Stimulated activated CD8-positive, alpha-beta memory T cell treated with anti-CD3 and anti-CD28 coated beads, Interleukin-2, amount 100 ng/mL, for 48 hours (primary cell): ENCODE measurements around the gene SLC9A5.

Experiments used
- DNase-seq, 2 donors: peaks; one replicate each; pipeline ENCODE4 v3.0.0-alpha.2; 2020; ENCODE audit warnings: low read depth in 2 of 2

Gene SLC9A5

DNA sequence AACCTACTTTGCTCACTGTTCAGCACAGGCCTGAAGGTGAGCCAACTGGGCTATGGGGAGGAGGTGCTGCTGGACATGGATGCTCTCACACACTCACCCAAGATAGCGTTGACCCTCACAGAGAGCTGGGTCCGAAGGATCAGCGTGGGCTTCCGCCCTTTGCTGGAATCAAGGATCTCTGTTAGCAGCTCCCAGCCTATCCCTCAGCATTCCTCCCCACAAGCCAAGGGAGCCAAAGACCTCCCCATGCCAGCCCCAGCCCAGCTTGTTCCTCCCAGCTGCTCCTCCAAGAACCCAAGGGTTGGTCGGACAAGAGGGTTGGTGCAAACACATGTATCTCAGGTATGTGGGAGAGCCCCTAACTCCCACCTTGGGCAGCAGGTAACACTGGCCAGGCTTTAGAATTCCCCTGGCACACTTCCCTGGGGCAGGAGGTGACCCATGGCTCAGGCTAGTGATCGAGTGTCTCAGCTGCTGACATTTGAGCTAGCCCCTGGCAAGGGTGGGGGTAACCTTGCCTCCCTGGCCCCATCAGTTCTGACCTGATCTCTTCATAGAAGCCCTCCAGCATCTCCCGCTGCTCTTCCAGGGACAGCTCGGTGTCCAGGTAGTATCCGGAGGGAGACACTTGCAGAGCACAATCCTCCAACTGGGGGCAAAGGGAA, 9.8 kb upstream of the SLC9A5 start:
- no peak for DNase-seq

DNA sequence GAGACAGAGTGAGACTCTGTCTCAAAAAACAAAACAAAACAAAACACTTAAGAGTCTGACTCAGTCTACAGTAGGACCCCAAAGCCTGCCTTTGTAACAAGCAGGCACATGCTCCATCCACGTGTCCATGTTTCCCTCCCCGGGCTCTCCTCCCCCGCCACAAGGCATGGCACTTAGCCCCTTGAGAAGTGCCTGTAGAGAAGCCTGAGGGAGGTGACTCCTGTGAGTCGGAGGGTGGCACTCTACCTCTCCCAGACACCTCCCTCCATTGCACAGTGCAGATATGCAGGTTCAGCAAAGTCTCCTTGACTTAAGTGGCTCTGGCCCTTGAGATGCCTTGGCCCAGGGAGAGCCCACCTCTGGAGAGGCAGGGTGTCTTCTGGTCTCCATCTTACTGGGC, 8.3 kb upstream of the SLC9A5 start:
- DNase-seq: no peak

DNA sequence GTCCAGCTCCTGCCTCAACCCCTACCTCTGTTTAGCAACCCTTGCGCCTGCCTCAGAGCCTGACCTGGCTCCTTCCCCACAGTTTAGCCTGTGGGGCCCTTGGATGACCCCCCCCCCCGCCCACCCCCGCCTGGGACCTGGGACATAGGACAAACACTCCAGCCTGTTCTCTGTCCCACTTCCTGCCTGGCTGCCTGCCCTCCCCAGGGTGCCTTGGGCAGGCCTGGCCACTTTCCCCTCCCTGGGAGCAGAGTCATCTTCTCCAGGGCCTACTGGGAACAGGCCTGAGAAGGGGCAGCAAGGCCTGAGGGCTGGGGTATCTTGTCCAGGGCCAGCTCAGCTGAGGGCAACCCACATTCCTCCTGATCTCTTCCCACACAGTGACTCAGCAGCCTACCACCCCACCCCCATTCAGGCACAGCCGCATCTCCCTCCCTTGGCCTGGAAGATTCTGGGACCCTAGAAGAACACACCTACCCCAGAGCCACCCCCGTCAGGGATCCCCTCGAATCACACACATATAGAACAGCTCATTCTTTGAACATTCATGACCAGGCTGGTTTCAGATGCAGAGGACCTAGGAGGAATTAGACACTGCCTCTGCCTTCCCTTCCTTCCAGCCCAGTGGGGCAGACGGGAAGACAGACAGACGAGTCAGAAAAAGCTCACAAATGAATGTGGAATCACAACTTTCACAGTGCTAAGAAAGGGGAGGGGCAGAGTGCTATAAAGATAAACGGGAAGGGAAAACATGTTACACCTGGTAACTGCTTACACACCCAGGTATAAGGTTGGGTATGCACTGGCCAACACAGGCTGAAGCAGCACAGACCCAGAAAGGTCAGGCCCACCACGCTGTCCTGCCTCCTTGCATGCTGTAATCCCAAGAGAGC, 7.5 kb upstream of the SLC9A5 start:
- no peak for DNase-seq

DNA sequence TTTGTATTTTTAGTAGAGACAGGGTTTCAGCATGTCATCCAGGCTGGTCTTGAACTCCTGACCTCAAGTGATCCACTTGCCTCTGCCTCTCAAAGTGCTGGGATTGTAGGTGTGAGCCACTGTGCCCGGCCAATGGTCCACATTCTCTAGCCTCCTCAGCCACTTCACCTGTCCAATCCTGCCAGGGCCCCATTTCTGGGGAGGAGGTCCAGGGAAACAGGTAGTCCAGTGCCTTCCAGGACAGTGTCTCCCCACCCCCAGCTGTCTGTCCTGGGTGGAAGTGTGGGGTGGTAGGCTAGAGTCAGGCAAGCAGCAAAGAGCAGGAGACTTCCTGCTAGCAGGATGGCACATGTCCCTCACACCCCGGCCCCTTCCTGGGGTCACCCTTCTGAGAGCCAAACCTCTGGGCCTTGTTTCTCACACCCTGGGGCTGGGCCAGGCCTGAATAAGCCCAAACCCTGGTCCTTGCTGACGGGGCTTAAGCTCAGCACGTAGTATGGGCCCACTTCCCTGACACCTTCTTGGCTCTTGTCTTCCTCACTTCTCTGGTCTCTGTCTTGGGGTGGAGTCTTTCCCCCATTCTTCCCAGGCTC, 6.5 kb upstream of the SLC9A5 start:
- no peak for DNase-seq

DNA sequence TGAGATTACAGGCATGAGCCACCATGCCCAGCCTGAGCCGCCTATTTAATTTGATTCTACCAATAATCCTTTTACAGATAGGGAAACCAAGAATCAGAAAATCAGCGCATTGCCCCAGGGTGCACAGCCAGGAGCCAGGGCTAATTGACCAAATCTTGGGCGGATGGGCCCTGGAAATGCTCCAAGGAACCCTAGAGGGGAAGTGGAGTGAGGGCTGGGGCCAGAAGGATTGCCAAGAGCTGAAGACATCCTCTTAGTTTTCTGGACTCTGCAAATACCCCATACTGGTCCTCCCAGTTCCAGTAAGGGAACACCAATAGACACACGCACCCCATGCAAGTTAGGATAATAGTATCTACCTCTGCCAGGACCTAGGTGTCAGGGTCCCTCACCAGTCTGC, 5.3 kb upstream of the SLC9A5 start:
- no peak for DNase-seq

DNA sequence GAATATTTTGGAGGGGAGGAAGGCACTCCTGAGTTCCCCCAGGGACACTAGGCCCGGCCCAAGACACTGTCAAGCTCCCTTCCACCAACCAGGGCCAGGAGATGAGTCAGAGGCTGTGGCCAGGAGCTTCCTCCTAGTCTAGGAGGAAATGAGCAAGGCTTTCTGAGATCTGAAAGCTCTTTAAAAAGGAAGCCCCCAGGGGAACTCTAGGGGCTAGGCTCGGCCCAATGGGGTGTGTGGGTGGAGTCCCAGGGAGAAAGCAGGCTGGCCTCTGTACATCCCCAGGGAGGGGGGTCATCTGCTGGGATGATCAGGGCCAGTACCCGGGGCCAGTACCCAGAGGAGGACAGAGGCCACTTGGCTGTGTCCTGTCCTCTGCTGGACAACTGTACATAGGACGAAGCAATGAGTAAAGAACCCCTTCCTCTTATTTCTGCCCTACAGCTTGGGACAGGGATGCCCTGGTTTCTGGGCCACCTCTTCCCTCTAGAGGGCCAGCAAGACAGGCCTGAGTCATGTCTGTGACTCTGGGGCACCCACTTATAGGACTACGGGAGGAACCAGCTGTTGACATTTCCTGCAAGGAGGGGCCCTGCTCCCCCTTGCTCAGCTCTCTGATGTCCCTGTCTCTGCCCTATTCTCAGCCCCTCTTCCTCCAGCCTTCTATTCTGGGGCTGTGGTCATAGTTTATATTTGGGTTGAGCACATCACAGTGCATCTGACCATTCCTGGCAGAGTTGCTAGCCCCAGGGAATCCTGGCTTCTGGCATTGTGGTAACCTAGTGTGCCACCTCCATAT, 4.2 kb upstream of the SLC9A5 start:
- peak; percentile 69 to 72 for DNase-seq

DNA sequence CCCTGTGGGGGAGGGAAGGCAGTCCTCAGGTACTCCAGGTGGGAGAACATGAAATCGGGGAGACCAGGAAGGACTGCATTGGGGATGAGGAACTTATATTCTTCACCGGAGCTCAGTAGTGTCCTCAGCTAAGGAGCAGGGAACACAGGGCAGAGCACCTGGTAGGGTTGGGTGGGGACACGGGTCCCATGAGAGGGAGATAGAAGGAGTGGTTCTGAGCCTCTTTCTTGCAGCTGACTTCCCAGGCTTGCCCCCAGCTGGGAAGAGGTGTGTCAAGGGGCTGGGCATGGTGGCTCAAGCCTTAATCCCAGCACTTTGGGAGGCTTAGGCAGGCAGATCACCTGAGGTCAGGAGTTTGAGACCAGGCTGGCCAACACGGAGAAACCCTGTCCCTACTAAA, 3.6 kb upstream of the SLC9A5 start:
- DNase-seq: no peak

DNA sequence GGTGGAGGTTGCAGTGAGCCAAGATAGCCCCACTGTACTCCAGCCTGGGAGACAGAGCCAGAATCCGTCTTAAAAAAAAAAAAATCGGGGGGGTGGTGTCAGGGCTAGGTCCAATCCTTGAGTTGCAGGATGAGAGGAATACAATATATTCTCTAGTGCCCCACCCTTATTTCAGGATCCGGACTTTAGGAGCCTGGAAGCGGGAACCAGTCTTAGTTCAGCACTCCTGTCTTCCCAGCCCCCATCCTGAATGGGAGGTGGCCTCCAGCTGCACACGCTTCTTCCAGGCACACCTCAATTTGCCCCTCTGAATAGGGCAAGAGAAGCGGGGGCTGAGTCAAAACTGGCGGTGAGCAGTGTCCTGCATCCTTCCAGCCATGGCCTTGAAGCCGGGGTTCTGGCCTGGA, 3.1 kb upstream of the SLC9A5 start:
- DNase-seq: no peak

DNA sequence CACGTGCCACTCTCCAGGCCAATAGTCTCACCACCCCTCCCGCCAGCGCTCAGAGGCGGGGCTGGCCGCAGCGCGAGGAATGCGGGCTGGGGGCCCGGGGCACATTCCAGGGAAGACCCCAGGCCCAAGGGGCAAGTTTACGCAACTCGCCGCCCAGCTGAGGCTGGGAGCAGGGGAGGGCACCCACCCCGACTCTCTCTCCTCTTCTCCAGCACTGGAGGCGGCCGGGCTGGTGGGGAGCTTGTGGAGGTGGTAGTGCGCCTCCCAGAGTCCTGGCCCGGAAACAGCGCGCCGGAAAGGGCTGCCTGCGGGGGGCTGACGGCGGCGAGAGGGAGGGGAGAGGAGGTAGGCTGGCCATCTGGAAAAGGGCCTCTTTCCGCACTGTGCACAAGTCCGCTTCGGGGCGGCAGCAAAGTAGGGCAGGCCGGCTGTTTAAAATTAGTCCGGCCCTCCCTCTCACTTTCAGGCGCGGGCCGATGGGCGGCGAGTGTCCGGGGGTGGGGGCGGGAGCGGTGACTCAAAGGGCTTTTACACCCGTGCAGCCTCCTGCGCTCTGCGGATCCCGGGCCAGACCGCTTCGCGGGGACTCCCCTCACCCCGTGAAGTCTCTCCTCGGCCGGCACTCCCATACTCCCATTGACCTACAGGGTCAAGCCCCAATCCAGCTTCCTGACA, 2.6 kb upstream of the SLC9A5 start:
- peak; percentile 54 to 60 for DNase-seq

DNA sequence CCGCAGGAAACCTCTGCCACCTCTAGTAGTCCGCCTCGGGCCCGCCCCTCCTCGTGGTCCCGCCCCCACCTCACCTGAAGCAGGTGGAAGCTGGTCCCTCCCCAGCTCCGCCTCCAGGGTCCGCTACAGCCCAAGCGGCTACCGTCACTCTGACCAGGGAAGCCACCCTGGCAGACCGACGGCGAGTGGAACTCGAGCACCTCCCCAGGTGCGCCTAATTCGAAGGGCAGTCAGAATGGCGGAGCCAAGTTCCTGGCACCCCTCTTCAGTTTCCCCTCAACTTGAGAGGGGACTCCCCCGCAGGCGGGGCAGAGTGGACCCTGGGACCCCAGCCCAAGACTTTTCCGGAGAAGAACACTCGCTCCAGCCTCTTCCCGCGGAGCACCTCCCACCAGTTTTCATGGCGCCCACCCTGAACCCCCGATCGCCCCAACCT, 2.0 kb upstream of the SLC9A5 start:
- DNase-seq: no peak

DNA sequence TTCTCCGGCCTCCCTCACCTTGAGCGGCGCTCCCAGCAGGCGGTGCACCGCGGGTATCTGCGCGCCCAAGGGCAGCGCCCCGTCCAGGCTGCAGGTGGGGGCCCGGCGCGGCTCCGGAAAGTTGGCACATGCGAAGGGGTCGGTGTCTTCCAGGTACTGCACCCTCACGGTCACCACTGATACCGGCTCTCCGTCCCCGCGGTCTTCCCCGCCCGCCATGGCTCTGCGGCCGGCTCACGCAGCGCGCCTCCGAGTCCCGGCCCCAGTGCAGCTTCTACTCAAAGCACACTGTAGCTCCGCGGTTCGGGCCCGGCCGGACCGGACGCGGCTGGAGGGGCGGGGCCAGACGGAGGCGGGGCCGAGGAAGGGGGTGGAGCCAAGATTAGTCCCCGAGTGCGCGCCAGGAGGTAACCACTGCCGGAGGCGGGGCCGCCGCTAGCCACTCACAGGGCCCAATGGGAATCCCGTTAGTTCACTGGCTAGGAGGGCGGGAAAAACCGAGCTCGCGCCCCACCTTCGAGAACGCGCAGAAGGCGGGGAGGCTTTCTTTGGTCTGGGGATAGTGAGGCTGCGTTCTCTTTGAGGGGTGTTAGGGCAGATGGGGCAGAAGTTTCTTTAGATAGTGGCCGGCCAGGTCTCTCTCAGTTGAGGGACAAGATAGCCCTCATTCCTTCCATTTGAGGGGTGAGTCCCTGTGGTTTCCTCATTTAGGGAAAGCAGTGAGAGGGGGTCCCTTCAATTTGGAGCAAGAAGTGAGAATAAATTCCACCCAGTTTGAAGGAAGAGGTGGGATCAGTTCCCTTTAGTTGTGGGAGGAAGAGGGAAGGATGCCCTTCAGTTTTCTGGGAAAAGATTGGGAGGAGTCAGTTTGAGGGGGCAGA, 1.3 kb upstream of the SLC9A5 start, which contains the start of gene FHOD1:
Gene FHOD1, minus strand, starts transcription at position 290 of the 881 bp plus-strand sequence. Its CDS starts 71 bp downstream, at position 219.
- peak; percentile 99 for DNase-seq

DNA sequence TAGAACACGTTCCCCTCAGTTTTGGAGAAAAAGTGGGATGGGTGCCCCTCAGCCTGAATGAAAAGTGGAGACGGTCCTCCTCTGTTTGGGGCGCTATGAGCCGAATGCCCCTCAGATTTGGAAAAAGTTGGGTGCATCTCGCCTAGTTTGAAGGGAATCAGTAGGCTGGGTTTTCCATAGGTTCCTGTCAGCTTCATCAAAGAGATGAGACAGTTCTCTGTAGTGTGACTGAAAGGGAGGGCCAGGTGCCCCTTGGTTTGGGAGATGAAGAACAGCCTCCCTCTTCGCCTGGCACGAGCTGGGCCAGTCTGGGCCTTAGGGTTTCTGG, 742 bp upstream of the SLC9A5 start:
- DNase-seq: no peak

DNA sequence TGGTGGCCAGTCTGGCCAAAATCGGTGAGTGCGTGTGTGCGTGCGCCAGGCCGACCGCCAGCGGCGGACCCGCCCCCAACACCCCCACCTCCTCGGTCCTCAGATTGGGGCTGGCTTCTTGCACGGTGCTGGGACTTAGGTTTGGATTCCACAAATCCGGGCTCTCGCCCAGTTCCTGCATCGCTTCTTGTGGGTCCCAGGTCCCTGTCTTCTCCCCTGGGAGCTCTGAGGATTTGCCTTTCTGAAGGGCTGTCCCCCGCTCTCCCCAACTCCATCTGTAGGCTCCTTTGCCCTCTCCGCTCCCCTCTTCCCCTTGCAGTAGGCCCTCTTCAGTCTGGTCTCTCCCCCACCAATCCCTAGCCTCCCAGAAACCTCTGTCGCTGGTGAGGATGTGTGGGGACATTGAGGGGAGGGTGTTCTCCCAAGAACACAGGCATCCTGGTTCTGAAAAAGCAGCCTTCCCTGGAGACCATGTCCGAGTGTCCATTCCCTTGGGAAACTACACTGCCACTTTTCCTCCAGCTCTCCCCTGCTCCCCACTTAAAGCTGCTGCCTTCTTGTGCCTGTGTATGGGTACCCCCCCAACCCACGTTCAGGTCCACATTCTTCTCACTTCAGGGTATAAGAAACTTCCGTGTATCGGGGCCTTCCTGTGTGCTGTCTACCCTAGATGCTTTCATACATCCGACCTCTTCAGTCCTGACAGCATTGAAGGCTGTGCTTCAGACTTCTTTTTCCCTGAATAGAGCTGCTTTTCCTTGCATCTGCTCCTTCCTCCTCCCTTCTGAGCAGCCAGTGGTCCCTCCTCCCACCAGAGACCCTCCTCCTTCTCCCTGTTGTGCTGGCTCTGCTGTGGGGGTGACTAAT, 632 bp downstream of the SLC9A5 start:
- DNase-seq: no peak

DNA sequence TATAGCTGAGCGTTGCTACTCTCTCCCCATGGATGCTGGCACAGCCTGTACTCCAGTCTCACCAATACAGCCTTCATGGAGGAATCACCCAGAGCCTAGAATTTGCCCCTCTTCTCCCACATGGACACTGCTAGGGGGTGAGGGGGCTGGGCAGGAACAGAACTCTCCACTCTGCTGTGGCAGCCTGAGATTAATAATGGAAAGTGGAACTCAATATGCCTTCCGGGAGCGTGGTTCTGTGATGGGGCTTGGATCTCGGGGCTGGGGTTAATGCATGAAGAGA, 1.2 kb downstream of the SLC9A5 start:
- no peak for DNase-seq

DNA sequence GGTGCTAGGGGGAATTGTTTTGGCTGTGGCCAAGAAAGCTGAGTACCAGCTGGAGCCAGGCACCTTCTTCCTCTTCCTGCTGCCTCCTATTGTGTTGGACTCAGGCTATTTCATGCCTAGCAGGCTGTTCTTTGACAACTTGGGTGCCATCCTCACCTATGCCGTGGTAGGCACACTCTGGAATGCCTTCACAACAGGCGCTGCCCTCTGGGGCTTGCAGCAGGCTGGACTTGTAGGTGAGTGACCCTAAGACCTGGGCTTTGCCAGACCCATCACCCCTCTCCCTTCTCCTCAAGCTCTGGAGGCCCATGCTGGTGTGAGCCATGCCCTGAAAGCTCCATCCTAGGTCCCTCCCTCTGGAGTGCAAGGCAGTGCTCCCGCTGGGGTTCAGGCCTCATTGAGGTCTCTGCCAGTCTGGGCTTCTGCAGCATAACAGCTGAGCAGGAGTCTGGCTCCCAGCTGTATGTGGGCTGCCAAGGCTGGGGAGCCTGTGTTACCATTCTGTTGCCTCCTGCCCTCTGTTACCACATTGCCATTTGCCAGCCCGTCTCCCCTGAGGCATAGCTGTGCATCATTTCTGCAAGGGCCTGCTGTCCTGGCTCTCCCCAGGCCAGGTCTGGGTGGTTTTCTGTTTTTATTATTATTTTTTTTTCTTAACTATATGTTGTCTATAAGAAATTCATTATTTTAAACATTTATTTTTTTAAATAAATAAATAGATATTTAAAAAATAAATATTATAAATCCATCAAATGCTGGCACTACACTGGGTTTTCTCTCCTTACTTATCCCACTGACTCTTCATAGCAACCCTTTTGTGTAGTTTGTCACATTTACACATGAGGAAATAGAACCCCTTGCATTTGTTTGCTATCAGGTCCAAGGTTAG, 4.1 kb downstream of the SLC9A5 start:
- DNase-seq: no peak

DNA sequence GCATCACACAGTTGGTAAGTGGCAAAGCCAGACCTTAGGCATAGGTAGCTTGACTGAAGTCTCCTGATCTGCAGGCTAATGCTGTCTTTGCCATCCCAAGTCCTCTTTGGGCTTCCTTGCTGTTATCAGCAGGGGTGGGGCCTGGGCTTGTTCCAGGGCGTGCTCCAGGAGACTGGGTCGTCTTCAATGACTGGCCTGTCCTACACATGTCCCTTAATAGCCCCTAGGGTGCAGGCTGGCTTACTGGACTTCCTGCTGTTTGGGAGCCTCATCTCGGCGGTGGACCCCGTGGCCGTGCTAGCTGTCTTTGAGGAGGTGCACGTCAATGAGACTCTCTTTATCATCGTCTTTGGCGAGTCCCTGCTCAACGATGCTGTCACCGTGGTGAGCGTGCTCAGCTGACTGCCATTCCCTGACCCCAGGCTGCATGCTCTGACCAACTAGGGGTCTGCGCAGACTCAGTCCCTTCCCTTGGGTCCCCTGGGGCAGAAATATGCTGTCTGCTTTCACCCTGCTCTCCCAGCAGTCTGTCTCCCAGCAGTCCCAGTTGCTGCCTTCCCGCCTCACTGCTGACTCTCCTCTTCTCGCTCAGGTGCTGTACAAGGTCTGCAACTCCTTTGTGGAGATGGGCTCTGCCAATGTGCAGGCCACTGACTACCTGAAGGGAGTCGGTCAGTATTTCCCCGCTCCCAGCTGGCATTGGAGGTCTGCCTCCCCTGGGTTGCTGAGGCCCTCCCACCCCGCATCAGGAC, 6.2 kb downstream of the SLC9A5 start:
- no peak for DNase-seq

DNA sequence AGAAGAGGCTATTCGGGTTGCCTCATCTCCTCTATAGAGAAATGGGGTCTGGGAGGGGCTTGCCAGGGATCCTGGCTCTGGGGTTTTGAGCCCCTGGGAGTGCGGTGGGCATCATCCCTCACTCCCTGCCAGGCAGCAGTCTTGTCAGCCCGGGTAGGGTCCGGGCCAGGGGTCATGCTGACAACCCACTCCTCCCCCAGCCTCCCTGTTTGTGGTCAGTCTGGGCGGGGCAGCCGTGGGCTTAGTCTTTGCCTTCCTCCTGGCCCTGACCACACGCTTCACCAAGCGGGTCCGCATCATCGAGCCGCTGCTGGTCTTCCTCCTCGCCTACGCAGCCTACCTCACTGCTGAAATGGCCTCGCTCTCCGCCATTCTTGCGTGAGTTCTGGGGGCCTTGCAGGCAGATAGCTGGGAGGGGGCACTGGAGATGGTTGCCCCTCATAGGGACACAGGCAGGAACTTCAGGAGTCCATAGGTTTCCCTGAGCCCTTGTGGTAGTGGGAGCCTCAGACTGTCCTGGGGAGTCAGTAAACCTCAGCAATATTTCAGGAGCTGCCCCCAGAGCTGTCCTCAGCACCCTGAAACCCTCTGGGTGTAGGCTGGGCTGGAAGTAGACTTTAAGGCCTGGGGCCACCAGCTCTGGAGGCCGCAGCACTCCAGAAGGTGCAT, 6.9 kb downstream of the SLC9A5 start:
- DNase-seq: no peak
